HFF-Myc (cell line): ENCODE measurements around the gene BRINP1.

Source experiments
- DNase-seq: peaks from one replicate; pipeline ENCODE4 v3.0.0-alpha.2; 2011; ENCODE audit warnings: low read depth; ENCODE audit errors: extremely low read depth
- H3K4me3 ChIP-seq: replicated peaks from 2 replicates; pipeline ENCODE4 v1.5.1; 2011; ENCODE audit warnings: low read depth, mild to moderate bottlenecking, control low read depth, low read length
- CTCF ChIP-seq: IDR thresholded peaks from 2 replicates; pipeline ENCODE4 v1.5.1; 2012; ENCODE audit warnings: mild to moderate bottlenecking, low read depth, low read length, control low read depth; ENCODE audit errors: missing control alignments

Gene BRINP1

GRCh38 chr9:119368179-119368578 is 1.1 kb downstream of the BRINP1 start:
- no peak for TF ChIP-seq CTCF
- no peak for DNase-seq
- no peak overlapping the region for H3K4me3 ChIP-seq

- TF ChIP-seq CTCF, result no peak
- no peak for DNase-seq
- H3K4me3 ChIP-seq, result no peak overlapping the region
Measured at GRCh38 chr9:119367683-119368075, 1.6 kb downstream of the BRINP1 start.

- H3K4me3 ChIP-seq, result no peak overlapping the region
- DNase-seq, result no peak
- no peak for TF ChIP-seq CTCF
Measured at GRCh38 chr9:119366909-119367682, 2.1 kb downstream of the BRINP1 start.

- peak; percentile 33 for TF ChIP-seq CTCF
- no peak for DNase-seq
- no peak overlapping the region for H3K4me3 ChIP-seq
Measured at GRCh38 chr9:119365291-119366027, 3.8 kb downstream of the BRINP1 start.

GRCh38 chr9:119360237-119360636 is 9.0 kb downstream of the BRINP1 start:
- no peak for TF ChIP-seq CTCF
- no peak for DNase-seq

GRCh38 chr9:119357336-119358096 is 11.7 kb downstream of the BRINP1 start:
- H3K4me3 ChIP-seq, result no peak overlapping the region
- no peak for DNase-seq
- TF ChIP-seq CTCF, result no peak

More at GRCh38 chr9:119360237-119360636, 9.0 kb downstream of the BRINP1 start:
- no peak overlapping the region for H3K4me3 ChIP-seq
